Measurements from ENCODE around the gene ROR2.

Gene ROR2

DNA sequence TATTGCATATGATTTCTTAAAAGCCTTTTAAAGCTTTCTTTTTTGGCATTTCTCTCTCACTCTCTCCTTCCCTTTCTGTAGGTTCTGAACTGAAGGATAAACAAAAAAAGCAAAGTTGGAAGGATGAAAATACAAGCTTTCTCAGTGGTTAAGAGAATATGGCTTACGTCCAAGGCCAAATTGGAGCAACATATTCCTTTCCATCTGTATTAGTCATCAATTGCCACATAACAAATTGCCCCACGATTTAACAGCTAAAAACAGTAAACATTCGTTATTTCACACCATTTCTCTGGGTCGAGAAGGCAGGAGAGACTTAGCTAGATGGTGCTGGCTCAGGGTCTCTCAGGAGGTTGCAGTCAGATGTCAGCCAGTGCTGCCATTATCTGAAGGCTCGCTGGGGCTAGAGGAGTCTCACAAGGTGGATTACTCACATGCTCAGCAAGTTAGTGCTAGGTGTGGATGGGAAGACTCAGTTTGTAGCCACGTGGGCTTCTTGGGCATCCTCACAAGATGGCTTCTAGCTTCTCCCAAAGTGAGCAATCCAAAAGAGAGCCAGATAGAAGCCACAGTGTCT lies 2.0 kb upstream of the ROR2 start:
- in situ Hi-C loops (cut with MboI; ENCODE audit: low pct_unique_long_range_greater_than_20kb, low sequenced_read_pairs): no loop called here
- no peak for DNase-seq

DNA sequence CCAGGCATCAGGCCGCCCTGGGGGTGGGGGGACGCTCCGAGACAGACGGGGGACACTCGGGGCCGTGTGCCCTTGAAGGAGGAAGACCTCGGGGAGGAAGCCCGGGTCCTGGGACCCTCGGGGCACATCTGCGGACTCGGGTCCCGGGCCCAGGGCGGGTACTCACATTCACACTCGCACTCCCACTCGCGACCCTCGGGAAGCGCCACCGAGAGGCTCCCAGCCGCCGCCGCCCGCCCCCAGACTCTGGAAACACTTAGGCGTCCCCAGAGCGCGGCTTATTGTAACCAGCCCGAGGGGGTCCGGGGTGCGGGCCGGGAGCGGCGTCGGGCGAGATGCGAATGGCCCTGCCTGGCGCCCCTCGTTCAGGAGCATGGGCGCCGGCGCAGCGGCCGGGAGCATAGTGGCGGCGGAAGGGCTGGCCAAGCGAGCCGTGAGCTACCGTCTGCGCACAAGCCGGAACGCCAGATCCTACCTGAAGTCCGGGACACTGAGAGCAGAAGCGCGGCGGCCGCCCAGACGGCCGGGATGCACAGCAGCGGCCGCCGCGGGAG lies 559 bp downstream of the ROR2 start:
- in situ Hi-C loops (cut with MboI; ENCODE audit: low pct_unique_long_range_greater_than_20kb, low sequenced_read_pairs): no loop called here

DNA sequence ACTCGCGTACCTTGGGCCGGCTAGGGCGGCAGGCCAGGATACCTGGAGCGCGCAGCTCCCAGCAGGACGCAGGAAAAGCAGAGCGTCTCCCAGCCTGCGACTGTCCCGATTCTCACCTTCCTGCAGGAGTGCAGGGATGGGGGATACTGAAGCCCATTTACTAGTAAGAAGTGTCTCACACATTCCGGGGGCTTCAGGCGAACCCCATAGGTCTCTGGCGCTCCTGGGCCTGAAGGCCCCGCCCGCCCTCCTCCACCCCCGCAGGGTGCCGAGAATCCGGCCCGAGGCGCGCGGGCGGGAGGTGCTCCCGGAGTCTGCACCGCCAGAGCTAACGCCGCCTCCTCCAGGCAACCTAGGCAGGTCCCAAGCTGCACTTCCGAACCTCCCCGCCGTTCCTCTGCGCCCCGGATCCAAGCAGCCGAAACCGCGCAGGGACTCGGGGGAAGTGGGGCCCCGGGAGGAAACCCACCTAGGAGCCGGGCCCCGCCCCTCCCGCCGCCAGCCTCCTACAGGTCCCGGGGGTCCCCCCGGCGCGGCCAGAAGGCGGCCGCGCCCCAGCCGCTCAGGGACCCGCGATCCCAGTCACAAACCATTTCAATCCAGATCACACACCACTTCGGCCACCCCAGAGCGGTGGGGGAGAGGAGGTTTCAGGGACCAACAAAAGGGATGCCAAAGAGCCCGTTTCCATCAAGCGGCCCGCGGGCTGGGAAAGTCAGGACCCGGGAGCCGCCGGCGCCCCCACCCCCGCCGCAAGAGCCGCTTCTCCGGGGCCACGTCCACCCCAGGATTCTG lies 1.2 kb downstream of the ROR2 start:
- DNase-seq: no peak
- in situ Hi-C loops (cut with MboI; ENCODE audit: low pct_unique_long_range_greater_than_20kb, low sequenced_read_pairs): no loop called here

More for the DNA sequence above, 559 bp downstream of the ROR2 start:
- DNase-seq: no peak

DNA sequence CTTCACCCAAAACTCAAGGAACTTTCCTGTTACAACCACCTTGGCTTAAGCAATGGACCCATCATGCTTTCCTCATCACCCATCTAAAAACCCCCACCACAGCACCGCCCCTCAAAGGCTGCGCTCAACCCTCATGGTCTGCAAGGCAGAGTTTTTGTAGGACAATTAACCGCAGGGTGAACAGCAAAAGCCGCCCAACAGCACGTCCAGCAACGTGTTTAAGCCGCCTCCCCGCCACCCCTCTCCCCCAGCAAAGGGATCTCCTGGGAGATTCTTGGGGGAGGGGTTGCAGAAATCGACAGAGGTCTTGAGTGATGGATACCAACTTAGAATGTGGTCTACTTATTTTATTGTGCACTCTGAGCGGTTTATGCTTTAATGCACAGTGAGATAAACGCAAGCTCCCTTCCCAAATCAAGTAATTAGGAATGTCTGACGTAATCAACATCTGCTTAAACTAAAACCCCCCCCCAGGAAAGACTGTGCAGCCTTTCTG lies 1.9 kb downstream of the ROR2 start:
- in situ Hi-C loops (cut with MboI; ENCODE audit: low pct_unique_long_range_greater_than_20kb, low sequenced_read_pairs): no loop called here
- DNase-seq: no peak

DNA sequence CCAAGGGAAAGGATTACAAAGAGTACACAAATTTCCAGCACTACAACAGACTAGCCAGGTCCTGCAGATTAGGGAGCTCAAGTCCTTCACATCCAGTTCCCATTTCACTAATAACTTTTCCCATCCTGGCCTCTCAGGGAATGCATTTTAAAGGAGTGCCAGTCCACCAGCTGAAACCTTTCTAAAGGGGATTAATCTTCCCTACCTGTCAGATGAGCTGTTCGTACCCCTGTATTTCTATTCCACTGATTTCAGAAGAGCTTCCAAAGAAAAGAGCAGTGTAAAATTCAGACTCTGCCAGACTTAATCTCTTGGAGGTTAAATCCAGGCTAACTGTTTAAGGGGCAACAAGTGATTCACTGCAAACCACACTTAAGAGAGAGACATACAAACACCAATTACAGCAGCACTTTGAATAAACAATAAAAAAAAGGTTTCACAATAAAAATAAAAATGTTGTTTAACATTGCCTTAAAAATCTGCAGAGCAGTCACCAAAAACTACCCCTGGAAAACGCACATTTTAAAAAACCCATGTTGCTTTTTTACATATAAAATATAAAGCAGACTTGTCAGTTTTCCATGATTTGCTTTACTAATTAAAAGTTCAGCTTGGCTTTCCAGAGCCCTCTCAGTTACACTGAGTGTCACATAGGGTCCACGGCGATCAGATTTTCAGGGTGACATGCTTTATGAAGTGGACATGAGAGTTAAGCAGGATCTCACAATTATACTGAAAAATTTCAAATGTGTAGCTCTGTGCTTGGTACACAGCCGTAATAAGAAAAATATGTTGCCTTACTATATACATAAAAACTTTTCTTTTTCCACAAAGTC lies 3.2 kb downstream of the ROR2 start:
- no peak for DNase-seq
- in situ Hi-C loops (cut with MboI; ENCODE audit: low pct_unique_long_range_greater_than_20kb, low sequenced_read_pairs): no loop called here

DNA sequence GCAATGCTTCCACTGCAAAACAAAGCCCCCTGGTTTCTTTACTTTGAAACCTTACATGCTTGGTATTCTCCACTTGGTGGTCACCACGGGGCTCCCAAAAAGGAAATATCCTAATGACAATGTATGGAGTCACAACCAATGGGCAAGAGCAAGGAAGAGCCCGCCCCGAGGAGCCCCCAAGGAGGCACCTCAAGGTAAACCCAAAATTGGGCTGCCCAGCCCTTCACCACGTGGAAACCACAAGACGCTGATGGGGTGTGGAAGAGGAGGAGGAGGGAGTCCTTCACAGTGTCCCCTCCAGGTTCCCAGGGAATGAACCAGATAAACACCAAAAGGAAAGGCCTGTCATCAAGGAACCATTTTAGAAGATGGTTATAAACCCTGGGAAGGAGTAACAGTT lies 3.8 kb downstream of the ROR2 start:
- in situ Hi-C loops (cut with MboI; ENCODE audit: low pct_unique_long_range_greater_than_20kb, low sequenced_read_pairs): no loop called here
- DNase-seq: no peak

DNA sequence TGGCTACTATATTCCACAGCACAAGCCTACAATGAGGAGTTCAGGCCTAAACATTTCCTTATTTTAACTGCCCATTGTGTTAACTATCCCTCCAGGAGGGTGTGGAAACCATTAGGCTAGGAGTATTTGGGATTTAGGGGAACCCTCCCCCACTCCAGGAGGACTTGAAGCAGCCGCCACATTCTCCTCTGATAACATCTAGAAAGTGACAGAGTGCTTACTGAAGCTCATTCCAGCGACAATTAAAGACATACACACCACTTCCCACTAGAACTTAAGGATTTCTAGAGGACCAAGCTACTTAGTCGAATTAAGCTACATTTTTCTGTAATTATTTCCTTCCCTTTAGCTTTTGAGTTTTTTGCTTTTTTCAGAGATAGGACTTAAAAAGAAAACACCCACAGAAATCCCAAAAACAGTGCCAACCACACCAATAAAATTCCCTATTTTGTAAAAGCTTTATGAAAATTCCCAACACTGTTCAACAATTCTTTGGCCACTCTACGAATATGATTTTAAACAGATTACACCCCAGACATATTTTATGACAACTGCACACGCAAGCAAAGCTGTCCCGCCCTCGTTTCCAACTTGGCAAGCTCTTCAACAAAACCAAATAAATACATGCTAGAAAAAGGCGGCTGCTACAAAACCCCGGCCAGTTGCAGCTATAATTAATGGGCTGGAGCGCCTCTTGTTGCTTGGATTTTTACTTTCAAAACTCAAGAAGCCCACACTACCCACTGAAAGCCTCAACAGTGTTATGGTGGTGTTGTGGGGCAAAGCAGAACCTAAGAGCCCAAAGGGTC lies 4.5 kb downstream of the ROR2 start:
- no peak for DNase-seq
- in situ Hi-C loops (cut with MboI; ENCODE audit: low pct_unique_long_range_greater_than_20kb, low sequenced_read_pairs): no loop called here

DNA sequence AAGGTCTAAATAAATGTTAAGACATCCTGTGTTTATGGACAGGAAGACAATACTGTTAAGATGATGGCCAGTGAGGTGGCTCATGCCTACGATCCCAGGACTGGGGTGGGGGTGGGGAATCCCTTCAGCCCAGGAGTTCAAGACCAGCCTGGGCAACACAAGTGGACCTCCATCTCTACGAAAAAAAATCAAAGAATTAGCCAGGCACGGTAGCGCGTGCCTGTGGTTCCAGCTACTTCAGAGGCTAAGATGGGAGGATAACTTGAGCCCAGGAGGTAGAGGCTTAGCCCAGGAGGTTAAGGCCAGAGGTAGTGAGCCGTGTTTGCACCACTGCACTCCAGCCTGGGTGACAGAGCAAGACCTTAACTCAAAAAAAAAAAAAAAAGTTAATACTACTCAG lies 5.3 kb downstream of the ROR2 start:
- in situ Hi-C loops (cut with MboI; ENCODE audit: low pct_unique_long_range_greater_than_20kb, low sequenced_read_pairs): no loop called here
- no peak for DNase-seq

DNA sequence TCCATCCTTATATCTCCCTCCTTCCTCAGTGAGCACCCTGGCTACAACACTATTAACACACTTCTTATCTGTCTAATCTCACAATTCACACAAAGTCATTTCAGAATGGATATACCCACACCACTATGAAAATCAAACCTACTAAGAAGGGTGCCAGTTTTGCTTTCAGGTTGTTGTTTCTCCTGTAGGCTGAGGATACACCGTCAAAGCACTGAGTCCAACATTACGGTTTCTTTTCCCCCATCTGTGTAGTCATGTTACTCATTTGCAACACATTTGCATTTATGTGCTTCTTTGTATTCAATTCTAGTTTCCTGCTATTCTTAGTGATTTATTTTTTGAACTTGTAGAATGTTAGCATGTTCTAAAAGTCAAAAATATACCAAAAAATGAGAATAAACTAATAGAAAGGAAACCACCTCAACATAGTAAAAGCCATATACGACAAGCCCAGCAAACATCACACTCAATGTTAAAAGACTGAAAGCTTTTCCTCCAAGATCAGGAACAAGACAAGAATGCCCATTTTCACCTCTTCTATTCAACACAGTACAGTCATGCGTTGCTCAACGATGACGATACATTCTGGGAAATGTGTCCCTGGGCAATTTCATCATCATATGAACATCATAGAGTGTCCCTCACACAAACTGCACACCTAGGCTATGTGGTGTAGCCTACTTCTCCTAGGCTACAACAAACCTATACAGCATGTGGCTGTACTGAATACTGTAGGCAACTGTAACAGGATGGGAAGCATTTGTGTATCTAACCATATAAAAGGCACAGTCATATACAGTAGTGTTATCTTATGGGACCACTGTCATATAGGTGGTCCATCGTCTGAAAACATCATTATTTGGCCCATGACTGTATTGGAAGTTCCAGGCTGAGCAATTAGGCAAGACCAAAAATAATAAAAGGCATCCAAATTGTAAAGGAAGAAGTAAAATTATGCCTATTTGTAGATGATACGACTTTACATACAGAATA lies 6.3 kb downstream of the ROR2 start:
- DNase-seq: no peak
- in situ Hi-C loops (cut with MboI; ENCODE audit: low pct_unique_long_range_greater_than_20kb, low sequenced_read_pairs): no loop called here

DNA sequence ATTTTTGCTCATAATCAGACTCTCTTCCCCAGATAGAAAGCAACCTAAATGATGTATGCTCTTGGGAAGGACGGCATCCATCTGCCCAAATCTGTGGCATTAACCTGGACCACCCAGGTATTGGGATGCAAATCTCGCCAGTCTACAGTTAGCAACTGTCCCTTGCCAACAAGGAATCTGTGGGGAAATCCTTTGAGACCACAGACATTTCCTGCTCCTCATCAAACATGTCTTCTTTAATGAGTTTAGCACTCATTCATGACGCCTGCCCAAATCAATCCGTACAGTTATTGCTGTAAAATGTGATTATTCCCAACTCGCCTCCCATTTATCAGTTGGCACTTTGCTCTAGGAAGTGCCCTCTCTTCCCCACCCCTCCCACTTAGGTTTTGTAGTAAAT lies 7.8 kb downstream of the ROR2 start:
- no peak for DNase-seq
- in situ Hi-C loops (cut with MboI; ENCODE audit: low pct_unique_long_range_greater_than_20kb, low sequenced_read_pairs): no loop called here

DNA sequence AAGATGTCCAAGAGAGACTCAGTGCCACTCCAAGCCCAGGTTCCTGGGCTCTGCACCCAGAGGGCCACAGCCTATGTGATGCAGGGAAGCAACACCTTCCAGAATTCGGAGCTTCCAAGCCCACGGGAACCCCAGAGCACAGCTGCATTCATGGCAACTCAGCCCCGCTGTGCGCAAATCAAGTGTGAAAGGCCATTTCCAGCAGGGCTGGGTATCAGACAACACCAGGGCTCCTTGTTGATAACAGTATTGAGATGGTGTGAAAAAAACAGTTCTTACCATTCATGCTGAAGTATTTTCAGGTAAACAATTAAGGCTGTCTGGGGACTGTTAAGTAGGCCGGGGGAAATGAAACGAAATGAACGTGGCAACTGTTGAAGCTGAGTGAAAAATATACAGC lies 10.1 kb downstream of the ROR2 start:
- in situ Hi-C loops (cut with MboI; ENCODE audit: low pct_unique_long_range_greater_than_20kb, low sequenced_read_pairs): no loop called here
- no peak for DNase-seq

DNA sequence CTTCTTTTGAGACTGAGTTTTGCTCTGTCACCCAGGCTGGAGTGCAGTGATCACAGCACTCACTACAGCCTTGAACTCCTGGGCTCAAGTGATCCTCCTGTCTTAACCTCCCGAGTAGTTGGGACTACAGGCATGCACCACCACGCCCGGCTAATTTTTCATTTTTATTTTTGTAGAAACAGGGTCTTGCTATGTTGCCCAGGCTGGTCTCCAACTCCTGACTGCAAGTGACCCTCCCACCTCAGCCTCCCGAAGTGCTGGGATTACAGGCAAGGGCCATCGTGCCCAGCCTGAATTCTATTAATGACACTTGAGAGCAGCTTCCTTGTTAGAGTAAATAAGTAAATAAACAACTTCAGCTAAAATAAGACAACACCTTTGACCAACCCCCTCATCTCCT lies 12.3 kb downstream of the ROR2 start:
- no peak for DNase-seq
- in situ Hi-C loops (cut with MboI; ENCODE audit: low pct_unique_long_range_greater_than_20kb, low sequenced_read_pairs): no loop called here

DNA sequence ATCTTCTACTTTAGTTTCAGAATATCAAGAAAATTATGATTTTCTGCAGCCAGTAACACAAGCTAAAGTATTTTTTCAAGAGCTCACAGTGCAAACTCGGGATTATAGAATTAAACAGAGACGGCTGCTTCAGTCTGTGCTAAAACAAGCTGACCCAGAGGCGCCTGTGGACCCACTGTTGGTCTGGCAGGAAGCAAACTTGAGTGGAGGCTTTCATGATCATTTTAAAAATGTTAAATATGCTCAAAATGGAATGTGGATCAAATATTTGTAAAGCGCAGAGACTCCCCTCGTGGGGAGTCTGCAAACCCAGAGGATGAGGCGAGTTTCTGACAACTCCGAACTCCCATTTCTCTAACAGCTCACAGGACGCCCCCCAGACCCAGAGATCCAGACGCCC lies 13.0 kb downstream of the ROR2 start:
- no peak for DNase-seq
- in situ Hi-C loops (cut with MboI; ENCODE audit: low pct_unique_long_range_greater_than_20kb, low sequenced_read_pairs): no loop called here

DNA sequence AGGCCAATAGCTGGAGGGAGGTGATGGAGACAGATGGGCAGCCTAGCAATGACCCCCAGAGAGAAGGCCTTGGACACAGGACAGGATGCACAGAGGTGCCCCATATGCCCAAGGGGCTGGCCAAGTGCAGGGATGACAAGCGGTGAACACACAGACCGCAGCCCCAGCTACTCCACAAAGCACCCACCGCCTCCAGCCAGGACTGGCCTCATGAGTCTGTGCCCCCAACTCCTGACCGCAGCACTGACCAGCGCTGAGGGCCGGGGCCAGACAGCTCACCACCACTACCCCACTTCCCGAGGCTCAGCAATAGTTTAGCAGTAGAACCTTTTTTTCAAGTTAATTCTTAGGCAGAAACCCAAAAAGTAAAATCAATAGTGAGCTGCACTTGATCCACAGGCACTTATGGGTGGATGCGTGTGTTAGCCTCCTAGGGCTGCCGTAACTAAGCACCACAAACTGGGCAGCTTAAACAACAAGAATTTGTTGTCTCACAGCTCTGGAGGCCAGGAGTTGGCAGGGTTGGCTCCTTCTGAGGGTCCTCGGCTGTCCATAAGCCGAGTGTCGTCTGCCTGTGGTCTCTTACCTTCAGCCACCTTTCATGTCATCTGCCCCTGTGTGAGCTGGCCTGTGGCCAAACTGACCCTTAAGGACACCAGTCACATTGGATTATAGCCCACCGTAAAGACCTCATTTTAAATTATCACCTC lies 14.1 kb downstream of the ROR2 start:
- DNase-seq: no peak
- in situ Hi-C loops (cut with MboI; ENCODE audit: low pct_unique_long_range_greater_than_20kb, low sequenced_read_pairs): no loop called here

DNA sequence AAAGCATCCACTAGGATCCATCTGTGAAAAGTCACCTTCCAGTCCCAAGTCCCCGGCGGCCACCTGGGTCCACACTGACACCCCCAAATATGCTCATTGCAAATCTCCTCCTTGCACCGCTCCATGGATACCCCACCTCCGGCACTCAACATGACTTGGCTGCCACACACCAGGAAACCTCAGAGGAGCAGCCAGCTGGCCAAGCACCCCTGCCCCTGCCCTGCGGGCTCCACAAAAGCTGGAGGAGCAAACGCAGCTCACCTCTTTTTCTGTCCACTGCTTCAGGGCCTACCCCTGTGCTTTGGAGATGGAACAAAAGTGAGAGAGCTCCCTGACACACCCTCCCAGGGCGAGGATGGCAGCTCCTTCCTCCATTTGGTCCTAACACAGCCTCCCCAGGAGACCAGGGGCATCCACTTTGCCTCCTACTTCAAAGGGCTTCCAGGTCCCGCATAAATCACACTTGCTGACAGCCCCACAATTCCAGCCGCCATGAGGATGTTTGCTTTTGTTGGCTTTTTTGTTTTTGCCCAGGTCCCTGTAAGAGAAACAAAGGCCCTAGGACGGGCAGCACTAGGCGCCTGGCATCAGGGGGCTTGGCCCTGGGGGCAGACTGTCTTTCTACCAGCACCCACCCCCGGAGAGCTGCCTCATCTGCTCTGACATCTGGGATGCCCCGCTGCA lies 14.8 kb downstream of the ROR2 start:
- no peak for DNase-seq
- in situ Hi-C loops (cut with MboI; ENCODE audit: low pct_unique_long_range_greater_than_20kb, low sequenced_read_pairs): no loop called here

DNA sequence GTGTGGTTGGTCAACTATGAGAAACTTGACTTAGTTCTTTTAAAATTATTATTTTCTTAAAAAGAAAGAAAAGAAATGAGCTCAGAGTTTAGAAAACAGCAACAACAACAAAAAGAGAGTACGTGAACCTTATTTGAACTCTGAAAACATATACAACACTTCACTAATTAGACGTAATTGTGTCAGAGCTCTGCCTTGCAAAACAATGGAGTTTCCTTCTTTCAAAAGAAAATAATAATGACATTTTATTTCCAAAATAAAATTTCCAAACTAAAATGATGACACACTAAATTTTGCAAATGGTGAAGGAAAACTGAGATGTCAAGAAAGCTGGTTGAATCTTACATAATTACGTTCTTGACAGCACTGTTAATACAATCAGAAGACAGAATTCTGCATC lies 15.4 kb downstream of the ROR2 start:
- in situ Hi-C loops (cut with MboI; ENCODE audit: low pct_unique_long_range_greater_than_20kb, low sequenced_read_pairs): no loop called here
- DNase-seq: no peak
